Midbrain (tissue), 1 donor: ENCODE measurements around the gene TLCD5.

ENCODE experiments used
- DNase-seq: peaks from one replicate; lab custom pipeline; 2025; lab: John Stamatoyannopoulos, UW

The TLCD5 gene

GRCh38 chr11:120337355-120338106 is 12.4 kb downstream of the TLCD5 start:
- no peak for DNase-seq

- no peak for DNase-seq
These were observed 13.2 kb downstream of the TLCD5 start for GRCh38 chr11:120338107-120338933.

GRCh38 chr11:120339394-120339890 is 14.3 kb downstream of the TLCD5 start:
- DNase-seq, result peak; percentile 69

GRCh38 chr11:120340529-120340928 is 15.4 kb downstream of the TLCD5 start:
- no peak for DNase-seq

- no peak for DNase-seq
These were observed 17.1 kb downstream of the TLCD5 start for GRCh38 chr11:120342226-120342625.

GRCh38 chr11:120342678-120343077 is 17.6 kb downstream of the TLCD5 start:
- no peak for DNase-seq

- DNase-seq, result peak; percentile 74
These were observed 18.3 kb downstream of the TLCD5 start for GRCh38 chr11:120343429-120343828.

- DNase-seq, result peak; percentile 24
These were observed 19.4 kb downstream of the TLCD5 start for GRCh38 chr11:120344302-120345004.

- no peak for DNase-seq
These were observed 21.1 kb downstream of the TLCD5 start for GRCh38 chr11:120346233-120346632.

GRCh38 chr11:120350637-120351036 is 25.5 kb downstream of the TLCD5 start:
- DNase-seq, result no peak

- no peak for DNase-seq
These were observed 27.3 kb downstream of the TLCD5 start for GRCh38 chr11:120352405-120352804.

GRCh38 chr11:120354068-120354467 is 29.0 kb downstream of the TLCD5 start:
- DNase-seq, result no peak

GRCh38 chr11:120354779-120355178 is 29.7 kb downstream of the TLCD5 start:
- DNase-seq, result no peak

- DNase-seq, result no peak
These were observed 32.5 kb downstream of the TLCD5 start for GRCh38 chr11:120357620-120358019.

GRCh38 chr11:120358729-120359128 is 33.6 kb downstream of the TLCD5 start:
- DNase-seq, result no peak

GRCh38 chr11:120363436-120363835 is 38.3 kb downstream of the TLCD5 start:
- DNase-seq, result no peak

- no peak for DNase-seq
These were observed 40.4 kb downstream of the TLCD5 start for GRCh38 chr11:120365512-120365911.

GRCh38 chr11:120372296-120372695 is 47.2 kb downstream of the TLCD5 start:
- DNase-seq, result no peak

- DNase-seq, result no peak
These were observed 50.0 kb downstream of the TLCD5 start for GRCh38 chr11:120375076-120375475.

- DNase-seq, result no peak
These were observed 51.6 kb downstream of the TLCD5 start for GRCh38 chr11:120376547-120377182.

GRCh38 chr11:120378474-120378873 is 53.4 kb downstream of the TLCD5 start:
- no peak for DNase-seq

GRCh38 chr11:120381401-120381800 is 56.3 kb downstream of the TLCD5 start:
- no peak for DNase-seq
